Measurements from ENCODE around the gene ENTHD1. TPM values are rescaled to one million over a fixed set of nuclear protein-coding genes. Genes with fewer than 3 reads are reported as not detected.

ENTHD1 gene
- total and polyA plus RNA-seq, 9 of the 15 experiments (the other 6 are each of a cell fraction or from before 2014, with no cell fraction given), result 0.13 to 0.98 (median 0.35) TPM

- TF ChIP-seq SMARCC2 (IDR thresholded peaks at IDR 0.05; ENCODE audit: low read depth) (no peak), TCF3 (CRISPR knock-in tag; IDR thresholded peaks at IDR 0.05) (no peak), SIN3B (IDR thresholded peaks at IDR 0.05; ENCODE audit: low read depth) (no peak), FOXP1 (CRISPR knock-in tag; IDR thresholded peaks at IDR 0.05) (no peak)
- TF ChIP-seq, protein P1, sequence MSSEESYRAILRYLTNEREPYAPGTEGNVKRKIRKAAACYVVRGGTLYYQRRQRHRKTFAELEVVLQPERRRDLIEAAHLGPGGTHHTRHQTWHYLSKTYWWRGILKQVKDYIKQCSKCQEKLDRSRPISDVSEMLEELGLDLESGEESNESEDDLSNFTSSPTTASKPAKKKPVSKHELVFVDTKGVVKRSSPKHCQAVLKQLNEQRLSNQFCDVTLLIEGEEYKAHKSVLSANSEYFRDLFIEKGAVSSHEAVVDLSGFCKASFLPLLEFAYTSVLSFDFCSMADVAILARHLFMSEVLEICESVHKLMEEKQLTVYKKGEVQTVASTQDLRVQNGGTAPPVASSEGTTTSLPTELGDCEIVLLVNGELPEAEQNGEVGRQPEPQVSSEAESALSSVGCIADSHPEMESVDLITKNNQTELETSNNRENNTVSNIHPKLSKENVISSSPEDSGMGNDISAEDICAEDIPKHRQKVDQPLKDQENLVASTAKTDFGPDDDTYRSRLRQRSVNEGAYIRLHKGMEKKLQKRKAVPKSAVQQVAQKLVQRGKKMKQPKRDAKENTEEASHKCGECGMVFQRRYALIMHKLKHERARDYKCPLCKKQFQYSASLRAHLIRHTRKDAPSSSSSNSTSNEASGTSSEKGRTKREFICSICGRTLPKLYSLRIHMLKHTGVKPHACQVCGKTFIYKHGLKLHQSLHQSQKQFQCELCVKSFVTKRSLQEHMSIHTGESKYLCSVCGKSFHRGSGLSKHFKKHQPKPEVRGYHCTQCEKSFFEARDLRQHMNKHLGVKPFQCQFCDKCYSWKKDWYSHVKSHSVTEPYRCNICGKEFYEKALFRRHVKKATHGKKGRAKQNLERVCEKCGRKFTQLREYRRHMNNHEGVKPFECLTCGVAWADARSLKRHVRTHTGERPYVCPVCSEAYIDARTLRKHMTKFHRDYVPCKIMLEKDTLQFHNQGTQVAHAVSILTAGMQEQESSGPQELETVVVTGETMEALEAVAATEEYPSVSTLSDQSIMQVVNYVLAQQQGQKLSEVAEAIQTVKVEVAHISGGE (CRISPR knock-in tag; IDR thresholded peaks at IDR 0.05), result no peak
These were observed 83.6 kb downstream of the ENTHD1 start (continued) for GRCh38 chr22:39809772-39810557.

GRCh38 chr22:39808081-39808480 lies 85.5 kb downstream of the ENTHD1 start:
- H3K27me3 ChIP-seq (ENCODE audit: control insufficient read depth in 2 of 2, insufficient read depth in 2 of 2, low read length in 2 of 2), result no peaks in the 10 kb centered on the region
- TF ChIP-seq POLR2AphosphoS2 (IDR thresholded peaks at IDR 0.05; ENCODE audit: low read length) (no peak), CBX5 (IDR thresholded peaks at IDR 0.05; ENCODE audit: borderline replicate concordance, low read depth) (no peak), RUNX1 (IDR thresholded peaks at IDR 0.05; ENCODE audit: low read depth) (no peak), PYGO2 (tag; IDR thresholded peaks at IDR 0.05) (no peak), ZZZ3 (IDR thresholded peaks at IDR 0.05) (no peak), RBM22 (IDR thresholded peaks at IDR 0.05; ENCODE audit: low read depth, low read length, poor library complexity, severe bottlenecking) (no peak)
- TF ChIP-seq, protein P2, sequence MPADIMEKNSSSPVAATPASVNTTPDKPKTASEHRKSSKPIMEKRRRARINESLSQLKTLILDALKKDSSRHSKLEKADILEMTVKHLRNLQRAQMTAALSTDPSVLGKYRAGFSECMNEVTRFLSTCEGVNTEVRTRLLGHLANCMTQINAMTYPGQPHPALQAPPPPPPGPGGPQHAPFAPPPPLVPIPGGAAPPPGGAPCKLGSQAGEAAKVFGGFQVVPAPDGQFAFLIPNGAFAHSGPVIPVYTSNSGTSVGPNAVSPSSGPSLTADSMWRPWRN (IDR thresholded peaks at IDR 0.05; ENCODE audit: low read depth), result no peak
- TF ChIP-seq, protein P3, sequence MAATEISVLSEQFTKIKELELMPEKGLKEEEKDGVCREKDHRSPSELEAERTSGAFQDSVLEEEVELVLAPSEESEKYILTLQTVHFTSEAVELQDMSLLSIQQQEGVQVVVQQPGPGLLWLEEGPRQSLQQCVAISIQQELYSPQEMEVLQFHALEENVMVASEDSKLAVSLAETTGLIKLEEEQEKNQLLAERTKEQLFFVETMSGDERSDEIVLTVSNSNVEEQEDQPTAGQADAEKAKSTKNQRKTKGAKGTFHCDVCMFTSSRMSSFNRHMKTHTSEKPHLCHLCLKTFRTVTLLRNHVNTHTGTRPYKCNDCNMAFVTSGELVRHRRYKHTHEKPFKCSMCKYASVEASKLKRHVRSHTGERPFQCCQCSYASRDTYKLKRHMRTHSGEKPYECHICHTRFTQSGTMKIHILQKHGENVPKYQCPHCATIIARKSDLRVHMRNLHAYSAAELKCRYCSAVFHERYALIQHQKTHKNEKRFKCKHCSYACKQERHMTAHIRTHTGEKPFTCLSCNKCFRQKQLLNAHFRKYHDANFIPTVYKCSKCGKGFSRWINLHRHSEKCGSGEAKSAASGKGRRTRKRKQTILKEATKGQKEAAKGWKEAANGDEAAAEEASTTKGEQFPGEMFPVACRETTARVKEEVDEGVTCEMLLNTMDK (IDR thresholded peaks at IDR 0.05; ENCODE audit: borderline replicate concordance, insufficient read depth, low read depth, low read length, poor library complexity, severe bottlenecking), result peak; percentile 20

More at GRCh38 chr22:39808081-39808480, 85.5 kb downstream of the ENTHD1 start:
- H3K4me3 ChIP-seq, result no peak overlapping the region
- H3K9me3 ChIP-seq (replicated peaks; ENCODE audit: control insufficient read depth, insufficient read depth, low read depth, low read length), result 0 out of 2 replicates have a peak, but pooled peaks cover 2% of the 10 kb centered on the region
- H3K36me3 ChIP-seq (ENCODE audit: control insufficient read depth, insufficient read depth, low read length), result no peaks in the 10 kb centered on the region
- no TSS peak for BruUV-seq (replicated peaks)
- in situ Hi-C loops (cut with MboI) (no loop called here), intact Hi-C loops (cut with micrococcal nuclease) (no loop called here)
- H2AFZ ChIP-seq (ENCODE audit: low read depth, low read length), result no peak overlapping the region
- FAIRE-seq (no peak), DNase-seq (ENCODE audit: extremely low read depth in 1 of 4, low spot score in 3 of 4) (peak in 3 of 4 experiments; percentile 20 to 42 (median 22)), ATAC-seq (peak; percentile 63)
- no peak overlapping the region for H3K27ac ChIP-seq (ENCODE audit: extremely low read depth, low read depth, low read length)
- no peaks in the 10 kb centered on the region for H4K20me1 ChIP-seq (replicated peaks; ENCODE audit: control insufficient read depth, insufficient read depth, low read length)
- ChIA-PET CTCF (ENCODE audit: low intra/inter-chr PET ratio) (no interaction called here), POLR2A (interaction anchor here (1.0 kb wide), 1 partner anchor 33 kb away, joined by 3 read pairs; no protein-coding TSS in a partner anchor)
- H3K4me1 ChIP-seq (replicated peaks in 1 of 2; ENCODE audit: control insufficient read depth in 2 of 2, insufficient read depth in 2 of 2, low read length in 2 of 2), result no peaks in the 10 kb centered on the region; a peak in 1 of 5 replicates
- no peaks in the 10 kb centered on the region for H3K9me1 ChIP-seq (ENCODE audit: control insufficient read depth, insufficient read depth, low read length)
- H3K4me2 ChIP-seq (ENCODE audit: insufficient read depth, low read length), result no peak overlapping the region
- WGBS (ENCODE audit: insufficient coverage, low coverage, missing lambda C conversion rate), result 45% methylated on average over 3 of the region's 3 CpGs
- H3K9ac ChIP-seq (ENCODE audit: insufficient read depth in 1 of 2, low read depth in 2 of 2, low read length in 2 of 2), result no peak overlapping the region
- no peaks in the 10 kb centered on the region for H3K79me2 ChIP-seq (ENCODE audit: control insufficient read depth, insufficient read depth, low read length)

Measured in K562 (cell line).